ENCODE measurements around the gene LCE1A. TPM values are rescaled to one million over a fixed set of nuclear protein-coding genes. Genes with fewer than 3 reads are reported as not detected.

Gene LCE1A
- total RNA-seq, result not detected in 2 replicates

DNA sequence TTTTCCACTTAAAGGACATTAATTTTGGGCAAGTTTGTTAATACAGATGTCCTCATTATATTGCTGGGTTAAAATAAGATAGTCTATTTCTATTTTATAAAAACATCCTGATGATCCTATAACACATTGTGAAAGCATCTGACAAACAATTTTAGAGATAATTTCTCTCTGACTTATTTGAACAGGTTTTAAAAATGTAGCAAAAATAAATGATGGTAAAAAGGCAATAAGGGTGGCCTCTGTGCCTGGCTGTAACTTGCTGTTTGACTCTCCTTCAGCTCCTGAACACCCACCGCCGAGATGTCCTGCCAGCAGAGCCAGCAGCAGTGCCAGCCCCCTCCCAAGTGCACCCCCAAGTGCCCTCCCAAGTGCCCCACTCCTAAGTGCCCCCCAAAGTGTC lies at the start of gene LCE1A:
Gene LCE1A (plus strand): TSS at position 301 of the 400 bp plus-strand sequence. CDS start 0 bp downstream, at position 301.
- Mint-ChIP-seq H3K36me3 (ENCODE audit: low read depth) (no peaks in the 10 kb centered on the region), H3K9me3 (no peaks in the 10 kb centered on the region), H3K4me1 (no peaks in the 10 kb centered on the region), H3K4me3 (no peak within 1 kb of the TSS), H3K27me3 (peaks cover 28% of the 10 kb centered on the region), H3K27ac (no peak within 1 kb of the TSS)
- no peak for ATAC-seq (ENCODE audit: low read depth)
- CTCF ChIA-PET, result no interaction called here
- no peak for TF ChIP-seq CTCF (IDR thresholded peaks at IDR 0.05)
- no peak for DNase-seq
- POLR2A ChIA-PET, result no interaction called here
- intact Hi-C loops (cut with micrococcal nuclease), result no loop called here

DNA sequence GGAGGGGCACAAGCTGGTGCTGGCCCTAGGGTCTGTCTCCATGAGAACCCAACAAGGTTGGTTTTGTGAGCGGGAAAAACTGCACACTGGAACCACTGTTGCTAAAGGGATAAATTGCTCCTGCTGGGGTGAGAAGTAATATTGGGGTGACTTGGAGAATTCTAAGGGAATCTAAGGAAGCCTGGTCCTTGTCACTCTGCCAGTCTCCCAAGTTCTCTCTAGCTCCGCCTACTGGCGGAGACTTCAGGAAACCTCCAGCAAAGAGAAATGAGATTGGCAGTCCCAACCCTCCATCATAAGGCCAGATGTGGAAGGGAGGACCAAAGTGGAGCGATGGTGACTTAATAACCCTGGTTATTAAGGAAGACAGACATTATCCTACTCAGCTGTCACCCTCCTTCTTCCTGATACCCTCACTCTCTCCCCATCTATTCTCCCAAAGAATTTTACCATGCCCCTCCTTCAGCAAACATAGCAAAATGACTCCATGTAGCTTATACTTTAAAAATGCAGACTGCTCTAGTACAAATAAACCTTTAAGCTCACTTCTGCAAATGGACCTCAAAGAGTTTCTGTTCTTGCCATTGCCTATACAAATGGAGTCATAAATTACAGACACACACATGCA lies 49.6 kb upstream of the LCE1A start:
- Mint-ChIP-seq H3K27me3 (peaks cover 25% of the 10 kb centered on the region), H3K9me3 (no peaks in the 10 kb centered on the region), H3K4me3 (no peak overlapping the region), H3K27ac (no peak overlapping the region), H3K36me3 (ENCODE audit: low read depth) (no peaks in the 10 kb centered on the region), H3K4me1 (no peaks in the 10 kb centered on the region)
- ChIA-PET POLR2A (no interaction called here), CTCF (no interaction called here)
- intact Hi-C loops (cut with micrococcal nuclease), result no loop called here
- DNase-seq, result no peak
- no peak for ATAC-seq (ENCODE audit: low read depth)
- TF ChIP-seq CTCF (IDR thresholded peaks at IDR 0.05), result no peak

DNA sequence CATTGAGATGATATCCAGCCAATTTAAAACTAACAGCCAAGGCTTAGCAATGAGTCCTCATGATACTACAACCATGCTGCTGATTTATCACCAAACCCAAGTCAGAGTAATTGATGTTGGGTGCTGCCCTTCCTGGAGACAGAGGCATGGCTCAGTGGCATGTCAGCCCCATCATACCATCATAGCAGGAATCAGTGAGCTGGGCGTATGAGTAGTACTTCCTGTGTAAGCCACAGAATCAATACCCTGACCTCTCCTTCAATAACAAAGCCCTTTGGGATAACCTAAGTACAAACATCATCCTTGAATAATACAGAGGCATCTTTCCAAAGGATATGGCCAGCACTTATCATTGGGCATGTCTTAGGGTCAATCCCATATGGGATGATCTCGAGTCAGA lies 44.2 kb upstream of the LCE1A start:
- intact Hi-C loops (cut with micrococcal nuclease), result no loop called here
- H3K4me1 Mint-ChIP-seq, result no peaks in the 10 kb centered on the region
- ATAC-seq (ENCODE audit: low read depth) (no peak), DNase-seq (no peak)
- H3K9me3 Mint-ChIP-seq, result no peaks in the 10 kb centered on the region
- no peak for TF ChIP-seq CTCF (IDR thresholded peaks at IDR 0.05)
- no peak overlapping the region for H3K4me3 Mint-ChIP-seq
- no peak overlapping the region for H3K27ac Mint-ChIP-seq
- H3K36me3 Mint-ChIP-seq (ENCODE audit: low read depth), result no peaks in the 10 kb centered on the region
- POLR2A ChIA-PET, result no interaction called here
- CTCF ChIA-PET, result no interaction called here
- peaks cover 29% of the 10 kb centered on the region for H3K27me3 Mint-ChIP-seq

- ChIA-PET CTCF (no interaction called here), POLR2A (no interaction called here)
These were observed 41.2 kb upstream of the LCE1A start, which contains the start of gene LCE1E for GRCh38 chr1:152786077-152786476. LCE1E (plus strand) TSS chr1:152786257; CDS start chr1:152787300, 1,043 bp downstream.

GRCh38 chr1:152795686-152796085 lies 31.6 kb upstream of the LCE1A start:
- H3K4me3 Mint-ChIP-seq, result no peak overlapping the region
- CTCF ChIA-PET, result no interaction called here
- ATAC-seq (ENCODE audit: low read depth), result no peak

More at GRCh38 chr1:152786077-152786476, 41.2 kb upstream of the LCE1A start, which contains the start of gene LCE1E:
- intact Hi-C loops (cut with micrococcal nuclease), result no loop called here
- TF ChIP-seq CTCF (IDR thresholded peaks at IDR 0.05), result no peak
- H3K36me3 Mint-ChIP-seq (ENCODE audit: low read depth), result no peaks in the 10 kb centered on the region
- no peaks in the 10 kb centered on the region for H3K4me1 Mint-ChIP-seq
- ATAC-seq (ENCODE audit: low read depth) (no peak), DNase-seq (no peak)
- no peak within 1 kb of the TSS for H3K4me3 Mint-ChIP-seq
- no peak within 1 kb of the TSS for H3K27ac Mint-ChIP-seq
- H3K27me3 Mint-ChIP-seq, result peaks cover 26% of the 10 kb centered on the region
- no peaks in the 10 kb centered on the region for H3K9me3 Mint-ChIP-seq

More at GRCh38 chr1:152795686-152796085, 31.6 kb upstream of the LCE1A start:
- no peaks in the 10 kb centered on the region for H3K36me3 Mint-ChIP-seq (ENCODE audit: low read depth)
- H3K27ac Mint-ChIP-seq, result no peak overlapping the region
- DNase-seq, result no peak
- POLR2A ChIA-PET, result no interaction called here
- no peaks in the 10 kb centered on the region for H3K9me3 Mint-ChIP-seq
- peaks cover 6% of the 10 kb centered on the region for H3K27me3 Mint-ChIP-seq
- H3K4me1 Mint-ChIP-seq, result no peaks in the 10 kb centered on the region
- TF ChIP-seq CTCF (IDR thresholded peaks at IDR 0.05), result no peak
- intact Hi-C loops (cut with micrococcal nuclease), result no loop called here
